ENCODE results near the gene C4orf33.

The C4orf33 gene

DNA sequence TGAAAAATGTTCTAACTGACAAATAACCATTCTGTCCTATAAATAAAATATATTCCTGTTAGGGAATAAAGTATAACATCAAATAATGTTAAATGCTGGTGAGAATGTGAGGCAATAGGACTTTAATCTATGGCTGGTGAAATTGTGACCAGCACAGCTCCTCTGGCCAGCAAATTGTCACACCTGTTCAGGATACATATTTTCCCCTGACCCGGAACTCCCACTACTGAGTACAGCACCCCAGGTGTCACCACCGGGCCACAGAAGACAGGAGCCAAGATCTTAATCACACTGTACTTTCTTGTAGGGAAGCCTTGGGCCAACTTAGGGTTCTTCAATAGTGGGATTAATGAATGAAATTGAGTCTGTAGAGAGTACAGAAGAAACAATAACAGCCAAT is 33.2 kb downstream of the C4orf33 start:
- no peak for DNase-seq (ENCODE audit: low read depth)

DNA sequence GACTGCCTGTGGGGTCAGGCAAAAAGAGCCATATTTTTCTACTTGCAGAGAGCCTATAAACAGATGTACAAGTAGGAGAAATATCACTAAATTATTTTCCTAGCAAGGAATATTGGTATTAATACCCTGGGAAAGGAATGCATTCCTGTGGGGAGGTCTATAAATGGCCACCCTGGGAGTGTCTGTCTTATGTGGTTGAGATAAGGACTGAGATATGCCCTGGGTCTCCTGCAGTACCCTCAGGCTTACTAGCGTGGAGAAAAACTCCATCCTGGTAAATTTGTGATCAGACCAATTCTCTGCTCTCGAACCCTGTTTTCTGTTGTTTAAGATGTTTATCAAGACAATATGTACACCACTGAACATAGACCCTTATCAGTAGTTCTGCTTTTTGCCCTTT is 35.4 kb downstream of the C4orf33 start:
- DNase-seq (ENCODE audit: low read depth), result no peak

GRCh38 chr4:129136433-129136832 is 40.5 kb downstream of the C4orf33 start:
- DNase-seq (ENCODE audit: low read depth), result no peak

GRCh38 chr4:129138810-129139496 is 43.0 kb downstream of the C4orf33 start:
- no peak for DNase-seq (ENCODE audit: low read depth)

DNA sequence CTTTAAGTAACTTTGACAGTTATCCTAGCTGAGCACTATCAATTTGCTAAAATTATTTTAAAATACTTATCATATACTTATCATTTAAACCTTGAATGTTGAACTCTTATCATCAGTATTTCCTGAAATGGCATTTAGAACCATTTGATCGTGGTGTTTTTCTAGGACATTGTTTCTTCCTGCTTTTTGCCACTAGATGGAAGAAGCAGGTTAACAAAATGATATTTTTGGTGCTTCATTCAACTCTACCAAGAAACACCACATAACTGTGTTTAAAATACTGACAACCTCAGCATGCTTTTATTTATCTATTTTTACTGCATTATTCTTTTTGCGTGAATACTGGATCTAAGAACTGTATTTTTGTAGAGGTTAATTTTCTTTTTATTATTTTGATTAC is 44.6 kb downstream of the C4orf33 start:
- DNase-seq (ENCODE audit: low read depth), result no peak

- DNase-seq (ENCODE audit: low read depth), result no peak
Observed at GRCh38 chr4:129143359-129143758, 47.4 kb downstream of the C4orf33 start.

DNA sequence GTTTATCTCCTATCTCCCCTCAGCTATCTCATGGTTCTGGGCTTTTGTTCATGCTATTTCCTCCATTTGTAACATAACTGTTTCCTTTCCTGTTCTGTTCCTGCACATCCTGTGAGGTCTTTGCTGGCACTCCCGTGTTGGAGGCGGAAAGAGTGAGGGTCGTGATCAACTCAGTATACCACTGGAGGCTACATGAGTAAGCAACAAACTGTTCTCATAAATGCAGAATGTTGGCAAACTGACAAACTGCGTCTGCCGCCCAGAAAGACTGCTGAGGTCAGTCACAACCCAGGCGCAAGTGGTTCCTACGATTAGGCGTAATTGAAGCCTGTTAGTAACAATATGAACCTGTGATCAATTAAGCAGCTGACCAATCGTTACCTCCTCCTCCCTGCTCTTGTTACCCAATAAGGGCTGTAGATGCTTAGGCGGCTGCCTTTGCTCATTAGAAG is 48.8 kb downstream of the C4orf33 start:
- no peak for DNase-seq (ENCODE audit: low read depth)

- DNase-seq (ENCODE audit: low read depth), result no peak
Observed at GRCh38 chr4:129145222-129145730, 49.3 kb downstream of the C4orf33 start.

GRCh38 chr4:129146639-129147038 is 50.7 kb downstream of the C4orf33 start:
- DNase-seq (ENCODE audit: low read depth), result no peak

GRCh38 chr4:129148892-129149291 is 52.9 kb downstream of the C4orf33 start:
- DNase-seq (ENCODE audit: low read depth), result no peak

GRCh38 chr4:129149906-129150305 is 54.0 kb downstream of the C4orf33 start:
- no peak for DNase-seq (ENCODE audit: low read depth)

DNA sequence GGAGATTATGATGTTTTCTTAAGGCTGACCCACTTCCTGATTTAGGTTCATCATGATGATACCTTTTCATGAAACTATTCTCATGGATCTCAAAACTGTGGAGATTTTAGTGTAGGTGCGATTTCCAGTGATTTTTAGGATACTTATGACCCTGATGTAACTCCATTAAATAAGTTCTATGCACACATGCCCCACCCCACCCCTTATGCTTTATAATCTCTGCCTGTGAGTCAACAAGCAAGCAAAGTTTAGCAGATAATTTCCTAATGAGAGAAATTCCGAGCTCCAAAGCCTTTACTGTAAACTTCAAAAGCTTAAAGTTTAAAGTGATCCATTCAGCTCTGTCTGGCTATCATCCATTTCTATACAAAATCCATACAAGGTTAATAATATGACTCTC is 56.4 kb downstream of the C4orf33 start:
- no peak for DNase-seq (ENCODE audit: low read depth)

DNA sequence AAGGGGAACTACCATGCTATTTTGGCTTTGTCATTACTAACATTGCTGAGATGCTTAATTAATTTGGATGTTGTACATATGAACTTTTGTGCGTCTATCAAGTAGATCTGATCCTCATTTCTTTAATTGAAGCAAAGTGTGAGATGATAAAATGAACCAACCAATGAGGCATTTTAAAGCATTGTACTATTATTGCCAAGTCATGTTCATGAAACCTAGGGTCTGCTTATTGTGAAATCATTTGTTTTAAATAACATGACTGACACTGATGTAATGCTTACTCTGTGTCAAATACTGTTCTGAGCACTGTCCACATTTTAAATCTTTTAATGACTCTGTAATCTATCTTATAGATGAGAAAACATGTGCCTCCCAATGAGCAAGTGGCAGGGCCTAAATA is 57.7 kb downstream of the C4orf33 start:
- no peak for DNase-seq (ENCODE audit: low read depth)

- DNase-seq (ENCODE audit: low read depth), result no peak
Observed at GRCh38 chr4:129162450-129162849, 66.5 kb downstream of the C4orf33 start.

GRCh38 chr4:129163427-129163826 is 67.5 kb downstream of the C4orf33 start:
- DNase-seq (ENCODE audit: low read depth), result no peak

GRCh38 chr4:129164243-129164642 is 68.3 kb downstream of the C4orf33 start:
- no peak for DNase-seq (ENCODE audit: low read depth)
